ENCODE data around the gene SYCE3.
"Not testable (repeated sequence)": the region's sequence is repeated elsewhere in the genome, so short reads cannot be mapped to it uniquely, and the experiment has no call there.

SYCE3 gene, protein sequence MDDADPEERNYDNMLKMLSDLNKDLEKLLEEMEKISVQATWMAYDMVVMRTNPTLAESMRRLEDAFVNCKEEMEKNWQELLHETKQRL

DNA sequence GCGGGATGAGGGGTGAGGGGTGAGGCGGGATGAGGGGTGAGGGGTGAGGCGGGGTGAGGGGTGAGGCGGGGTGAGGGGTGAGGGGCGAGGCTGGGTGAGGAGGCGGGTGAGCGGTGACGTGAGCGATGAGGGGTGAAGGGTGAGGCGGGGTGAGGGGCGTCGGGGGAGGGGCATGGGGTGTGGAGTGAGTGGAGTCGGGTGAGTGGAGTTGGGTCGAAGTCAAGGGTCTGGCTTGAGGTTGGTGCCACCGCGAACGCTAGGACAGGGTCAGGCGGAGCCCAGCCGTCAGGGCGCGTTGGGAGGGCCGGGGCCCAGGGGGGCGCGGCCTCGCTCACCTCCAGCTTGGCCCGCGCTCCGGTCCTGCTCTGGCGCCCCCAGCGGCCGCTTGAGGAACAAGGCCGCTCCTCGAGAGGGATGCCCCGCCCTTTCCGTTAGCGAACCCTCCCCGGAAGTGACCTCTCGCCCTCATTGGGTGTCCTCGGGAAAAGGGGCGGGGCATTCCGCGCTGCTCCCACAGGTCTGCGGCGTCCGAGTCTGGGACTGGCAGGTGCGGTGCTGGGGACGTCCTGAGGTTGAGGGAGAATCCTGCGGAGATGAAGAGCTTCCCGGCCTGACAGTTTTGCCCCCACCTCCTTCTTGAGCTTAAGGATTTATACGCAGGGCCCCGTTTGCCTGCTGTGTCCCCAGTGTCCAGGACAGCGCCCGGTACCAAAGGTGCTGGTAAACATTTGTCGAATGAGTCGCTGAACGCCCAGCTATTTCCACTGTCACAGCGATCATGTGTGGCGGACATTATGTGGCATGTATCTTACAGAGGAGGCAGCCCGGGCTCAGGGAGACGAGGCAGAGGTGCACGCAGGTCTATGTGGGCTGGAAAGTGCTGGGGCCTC lies at the start of gene SYCE3:
Gene SYCE3, minus strand, starts transcription at position 397 of the 890 bp plus-strand sequence. CDS start 6,514 bp downstream, outside the sequence.
- peak; percentile 69 for DNase-seq (ENCODE audit: low read depth)

DNA sequence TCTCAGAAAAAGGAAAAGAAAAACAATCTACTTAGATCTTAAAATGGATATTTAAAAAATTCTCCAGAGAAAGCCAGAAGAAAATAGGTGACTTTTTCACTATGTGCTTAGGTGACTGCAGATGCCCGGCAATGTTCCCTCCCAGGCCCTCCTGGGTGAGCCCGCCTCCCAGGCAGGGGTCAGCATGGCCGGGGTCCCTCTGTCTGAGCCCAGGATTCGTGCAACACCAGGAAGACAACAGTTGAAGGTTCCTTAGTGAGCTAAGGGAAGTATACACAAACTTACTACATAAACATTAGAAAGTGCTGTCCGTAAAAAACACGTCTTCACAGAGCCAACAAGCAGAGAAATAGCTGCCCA lies 49.4 kb upstream of the SYCE3 start:
- no peak for DNase-seq (ENCODE audit: low read depth)

DNA sequence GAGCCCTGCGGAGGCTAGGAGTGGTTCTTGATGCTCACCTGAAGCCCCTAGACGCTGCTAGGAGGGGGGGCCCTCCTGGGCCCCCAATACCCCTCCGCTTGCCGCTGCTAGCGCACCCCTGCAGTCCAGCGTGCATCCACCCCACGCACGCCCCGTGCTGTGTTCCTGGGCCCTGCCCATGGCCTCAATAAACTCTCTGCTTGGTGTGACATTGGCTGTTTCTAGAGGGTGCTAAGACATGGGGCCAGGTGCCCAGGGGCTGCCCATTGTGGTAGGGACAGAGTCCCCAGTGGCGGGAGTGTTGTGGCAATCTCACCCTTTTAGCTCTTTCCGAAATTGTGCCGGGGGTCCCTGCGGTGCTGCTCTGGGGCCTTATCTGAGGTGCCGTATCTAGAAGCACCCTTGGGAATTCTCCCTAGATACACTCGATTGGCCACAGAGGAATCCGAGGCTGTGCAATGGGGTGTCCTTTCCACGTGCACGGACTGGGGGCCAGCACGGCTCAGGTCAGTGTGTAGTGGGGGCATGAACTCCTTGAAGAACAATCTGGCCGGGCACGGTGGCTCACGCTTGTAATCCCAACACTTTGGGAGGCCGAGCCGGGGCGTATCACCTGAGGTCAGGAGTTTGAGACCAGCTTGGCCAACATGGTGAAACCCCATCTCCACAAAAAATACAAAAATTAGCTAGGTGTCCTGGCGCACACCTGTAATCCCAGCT lies 48.8 kb upstream of the SYCE3 start:
- DNase-seq (ENCODE audit: low read depth), result no peak

DNA sequence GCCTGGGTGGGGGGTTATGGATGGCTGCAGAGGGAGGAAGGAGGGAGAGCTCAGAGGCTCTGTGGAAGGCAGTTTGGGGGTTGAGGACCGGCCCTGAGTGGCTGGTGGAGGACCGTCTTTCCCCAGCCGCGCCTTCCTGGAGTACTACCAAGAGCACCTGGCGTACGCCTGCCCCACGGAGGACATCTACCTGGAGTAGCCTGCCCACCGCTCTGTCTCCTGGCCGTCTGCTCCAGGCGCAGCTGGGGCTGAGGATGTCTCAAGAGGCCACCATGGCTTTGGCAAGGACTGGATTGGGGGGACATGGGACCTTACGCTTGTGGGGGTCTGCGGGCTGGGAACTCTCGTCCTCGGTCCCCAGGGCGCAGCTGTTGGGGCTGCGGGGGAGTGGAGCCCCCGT lies 47.9 kb upstream of the SYCE3 start:
- no peak for DNase-seq (ENCODE audit: low read depth)

DNA sequence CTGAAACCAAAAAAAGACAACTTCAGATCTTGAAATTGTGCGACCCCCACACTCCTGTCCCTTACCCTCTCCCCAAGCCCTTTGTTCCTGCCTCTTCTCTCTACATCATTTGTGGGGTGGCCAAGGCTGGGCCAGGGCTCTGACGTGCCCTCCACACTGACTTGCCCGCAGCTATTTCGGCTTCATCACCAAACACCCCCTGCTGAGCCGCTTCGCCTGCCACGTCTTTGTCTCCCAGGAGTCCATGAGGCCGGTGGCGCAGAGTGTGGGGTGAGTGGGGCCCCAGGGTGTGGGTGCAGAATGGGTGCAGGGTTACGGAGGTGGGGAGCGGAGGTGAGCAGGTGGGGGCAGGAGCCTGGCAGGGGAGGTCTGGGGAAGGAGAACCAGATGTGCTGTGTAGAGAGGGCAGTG lies 47.3 kb upstream of the SYCE3 start:
- no peak for DNase-seq (ENCODE audit: low read depth)

DNA sequence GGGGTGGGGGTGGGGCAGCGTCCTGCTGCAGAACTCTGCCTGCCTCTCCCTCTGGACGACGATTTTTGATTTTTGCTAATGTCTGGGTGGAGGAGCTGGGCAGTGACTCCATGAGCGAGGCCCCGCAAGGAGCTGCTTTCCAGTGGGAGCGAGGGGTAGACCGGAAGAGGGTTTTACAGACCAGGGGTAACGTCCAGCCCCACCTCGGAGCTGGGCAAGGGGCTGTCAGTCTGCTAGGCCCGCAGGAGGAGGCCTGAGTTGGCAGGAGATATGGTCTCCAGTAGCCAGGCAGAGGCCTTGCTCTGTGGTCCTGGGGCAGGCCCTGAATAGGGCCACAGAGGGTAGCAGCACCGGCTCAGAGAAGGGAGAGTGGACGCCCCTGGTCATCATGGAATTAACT lies 46.9 kb upstream of the SYCE3 start:
- DNase-seq (ENCODE audit: low read depth), result no peak

DNA sequence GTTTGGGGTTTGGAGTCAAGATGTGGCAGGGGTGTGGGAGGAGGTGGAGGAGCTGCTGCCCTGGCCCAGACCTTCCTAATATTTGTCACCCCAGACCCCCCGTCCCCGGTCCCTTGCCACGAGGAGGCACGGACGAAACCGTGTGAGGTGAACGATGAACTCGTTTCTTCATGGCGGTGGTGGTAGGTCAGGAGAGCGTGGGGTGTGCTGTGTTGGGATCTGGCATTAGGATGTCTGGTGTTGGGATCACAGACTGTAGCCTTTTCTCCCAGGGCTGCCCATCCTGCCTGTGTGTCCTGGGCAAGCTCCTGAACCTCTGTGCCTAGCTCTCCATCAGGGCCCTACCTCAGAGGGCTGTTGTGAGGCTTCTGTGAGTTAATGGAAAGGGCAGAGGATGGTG lies 46.3 kb upstream of the SYCE3 start:
- DNase-seq (ENCODE audit: low read depth), result no peak

DNA sequence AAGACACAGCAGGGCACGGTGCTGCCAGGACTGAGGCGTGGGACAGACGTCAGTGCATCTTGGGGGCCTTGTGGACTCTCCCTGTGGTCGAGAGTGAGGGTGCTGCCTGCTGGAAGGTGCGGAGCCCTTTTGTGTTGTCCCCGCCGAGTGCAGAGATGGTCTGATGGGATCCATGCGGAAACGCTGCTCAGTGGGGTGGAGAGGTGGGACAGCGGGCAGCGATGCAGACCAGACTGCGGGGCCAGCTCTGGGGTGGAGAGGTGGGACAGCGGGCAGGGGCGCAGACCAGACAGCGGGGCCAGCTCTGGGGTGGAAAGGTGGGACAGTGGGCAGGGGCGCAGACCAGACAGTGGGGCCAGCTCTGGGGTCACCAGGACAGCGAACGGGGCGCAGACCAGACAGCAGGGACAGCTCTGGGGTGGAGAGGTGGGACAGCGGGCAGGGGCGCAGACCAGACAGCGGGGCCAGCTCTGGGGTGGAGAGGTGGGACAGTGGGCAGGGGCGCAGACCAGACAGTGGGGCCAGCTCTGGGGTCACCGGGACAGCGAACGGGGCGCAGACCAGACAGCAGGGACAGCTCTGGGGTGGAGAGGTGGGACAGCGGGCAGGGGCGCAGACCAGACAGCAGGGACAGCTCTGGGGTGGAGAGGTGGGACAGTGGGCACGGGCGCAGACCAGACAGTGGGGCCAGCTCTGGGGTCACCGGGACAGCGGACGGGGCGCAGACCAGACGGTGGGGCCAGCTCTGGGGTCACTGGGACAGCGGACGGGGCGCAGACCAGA lies 45.5 kb upstream of the SYCE3 start:
- not testable (repeated sequence) for DNase-seq (ENCODE audit: low read depth)

DNA sequence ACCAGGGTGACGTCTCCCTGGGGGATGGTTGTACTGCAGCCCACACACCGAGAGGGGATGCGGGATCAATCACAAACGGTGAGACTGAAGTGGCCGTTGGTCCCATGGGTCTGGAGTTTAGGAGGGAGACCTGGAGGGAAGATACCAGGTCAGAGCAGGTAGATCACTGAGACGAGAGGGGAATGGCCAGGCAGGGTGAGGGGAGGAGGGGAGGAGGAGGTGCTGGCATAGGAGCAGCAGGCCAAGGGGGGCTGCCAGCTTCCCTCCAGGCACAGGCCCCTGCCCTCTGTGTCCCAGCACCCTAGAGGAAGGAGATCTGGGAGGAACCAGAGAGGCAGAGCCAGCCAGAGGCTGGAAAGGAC lies 44.9 kb upstream of the SYCE3 start:
- no peak for DNase-seq (ENCODE audit: low read depth)

DNA sequence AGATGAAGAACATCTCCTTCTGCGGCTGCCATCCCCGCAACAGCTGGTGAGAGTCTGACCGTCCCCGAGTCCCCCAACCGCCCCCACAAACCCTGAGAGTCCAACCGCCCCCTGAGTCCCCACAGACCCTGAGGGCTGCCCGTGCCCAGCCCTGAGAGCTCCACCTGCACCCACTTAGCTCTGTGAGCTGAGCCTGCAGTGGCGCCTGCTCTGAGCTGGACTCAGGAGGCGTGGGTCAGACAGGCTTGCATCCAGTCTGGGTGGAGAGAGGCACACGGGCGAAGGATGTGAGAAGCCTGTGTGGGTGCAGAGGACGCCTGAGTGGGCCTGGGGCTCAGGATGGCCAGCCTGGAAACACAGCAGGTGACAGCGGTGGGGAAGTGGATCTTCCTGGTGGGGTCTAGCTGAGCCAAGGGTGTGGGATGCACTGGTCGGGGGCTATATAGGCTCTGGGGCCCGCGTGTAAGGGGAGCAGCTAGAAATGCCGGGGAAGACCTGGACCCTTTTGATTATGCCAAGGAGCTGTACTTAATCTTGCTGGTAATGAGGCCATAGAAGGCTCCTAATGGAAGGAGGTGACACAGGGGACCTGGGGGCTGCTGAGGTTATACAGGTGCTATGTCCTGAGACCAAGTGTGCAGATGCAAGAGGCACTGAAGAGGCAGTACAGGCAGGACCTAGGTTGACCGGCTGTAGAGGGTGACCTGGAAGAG lies 44.4 kb upstream of the SYCE3 start:
- no peak for DNase-seq (ENCODE audit: low read depth)

DNA sequence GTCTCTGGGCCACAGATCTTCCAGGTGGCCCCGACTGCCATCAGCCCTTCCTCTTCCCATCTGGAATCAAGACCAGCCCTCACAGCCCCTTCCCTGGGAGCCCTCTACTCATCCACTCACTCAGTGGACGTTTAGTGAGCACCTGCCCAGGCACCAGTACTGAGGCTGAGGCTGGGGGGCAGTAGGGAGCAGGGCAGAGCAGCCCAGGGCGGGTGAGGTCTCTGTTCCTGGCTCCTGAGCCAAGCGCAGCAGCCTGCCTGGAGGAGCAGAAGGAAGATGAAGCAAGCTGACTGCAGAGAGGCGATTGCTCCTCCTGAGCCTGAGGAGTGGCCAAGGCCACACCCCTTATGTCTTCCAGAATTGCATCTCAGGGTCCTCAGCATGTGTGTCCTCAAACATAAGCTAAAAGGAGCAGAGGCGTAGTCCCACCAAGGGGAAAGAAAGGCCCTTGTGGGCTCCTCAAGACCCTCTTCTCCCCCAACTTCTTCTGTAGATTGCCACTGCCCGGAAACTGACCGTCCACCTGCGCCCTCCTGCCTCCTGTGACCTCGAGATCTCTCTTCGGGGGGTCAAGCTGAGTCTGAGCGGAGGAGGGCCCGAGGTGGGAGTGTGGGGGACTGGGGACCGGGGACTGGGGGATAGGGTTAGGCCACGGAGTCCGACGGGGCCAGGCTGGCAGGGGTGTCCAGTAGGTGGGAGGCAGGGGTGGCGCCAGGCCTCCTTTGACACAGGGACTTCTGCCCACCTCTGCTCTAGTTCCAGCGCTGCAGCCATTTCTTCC lies 43.6 kb upstream of the SYCE3 start:
- no peak for DNase-seq (ENCODE audit: low read depth)

DNA sequence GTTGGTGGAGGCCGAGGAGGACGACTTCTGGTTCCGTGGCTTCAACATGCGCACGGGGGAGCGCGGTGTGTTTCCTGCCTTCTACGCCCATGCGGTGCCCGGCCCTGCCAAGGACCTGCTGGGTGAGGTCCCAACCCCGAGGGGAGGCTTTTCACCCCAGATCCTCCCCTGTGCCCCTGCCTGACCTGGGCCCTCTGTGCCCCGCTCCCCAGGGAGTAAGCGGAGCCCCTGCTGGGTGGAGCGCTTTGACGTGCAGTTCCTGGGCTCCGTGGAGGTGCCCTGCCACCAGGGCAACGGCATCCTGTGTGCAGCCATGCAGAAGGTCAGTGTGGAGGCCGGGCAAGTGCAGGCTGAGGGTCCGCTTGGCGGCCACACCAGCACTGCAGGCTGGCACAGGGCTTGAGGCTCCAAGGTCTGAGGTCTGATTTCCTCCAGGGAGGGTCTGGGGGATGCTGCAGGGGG lies 42.9 kb upstream of the SYCE3 start:
- DNase-seq (ENCODE audit: low read depth), result no peak

DNA sequence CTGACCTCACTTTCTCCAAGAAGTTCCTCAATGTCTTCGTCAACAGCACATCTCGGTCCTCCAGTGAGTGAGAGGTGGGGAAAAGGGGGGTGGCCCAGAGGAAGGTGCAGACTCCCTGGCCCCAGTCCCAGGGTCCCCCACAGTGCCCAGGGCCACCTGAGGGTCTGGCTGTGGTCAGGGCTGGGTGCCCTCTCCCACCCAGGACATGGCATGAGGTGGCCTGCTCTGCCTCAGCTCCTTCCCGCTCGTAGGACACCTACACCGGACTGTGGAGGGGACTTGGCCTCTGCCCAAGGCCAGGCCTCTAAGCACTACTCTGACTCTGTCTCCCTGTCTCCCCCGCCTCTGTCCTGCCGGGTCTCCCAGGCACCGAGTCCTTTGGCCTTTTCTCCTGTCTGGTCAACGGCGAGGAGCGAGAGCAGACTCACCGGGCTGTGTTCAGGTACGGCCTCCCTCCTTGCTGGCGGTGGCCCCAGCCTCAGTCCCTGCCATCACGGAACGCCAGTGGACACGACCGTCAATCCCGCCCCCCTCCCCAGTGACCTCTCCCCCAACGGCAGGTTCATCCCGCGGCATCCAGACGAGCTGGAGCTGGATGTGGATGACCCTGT lies 42.4 kb upstream of the SYCE3 start:
- no peak for DNase-seq (ENCODE audit: low read depth)

DNA sequence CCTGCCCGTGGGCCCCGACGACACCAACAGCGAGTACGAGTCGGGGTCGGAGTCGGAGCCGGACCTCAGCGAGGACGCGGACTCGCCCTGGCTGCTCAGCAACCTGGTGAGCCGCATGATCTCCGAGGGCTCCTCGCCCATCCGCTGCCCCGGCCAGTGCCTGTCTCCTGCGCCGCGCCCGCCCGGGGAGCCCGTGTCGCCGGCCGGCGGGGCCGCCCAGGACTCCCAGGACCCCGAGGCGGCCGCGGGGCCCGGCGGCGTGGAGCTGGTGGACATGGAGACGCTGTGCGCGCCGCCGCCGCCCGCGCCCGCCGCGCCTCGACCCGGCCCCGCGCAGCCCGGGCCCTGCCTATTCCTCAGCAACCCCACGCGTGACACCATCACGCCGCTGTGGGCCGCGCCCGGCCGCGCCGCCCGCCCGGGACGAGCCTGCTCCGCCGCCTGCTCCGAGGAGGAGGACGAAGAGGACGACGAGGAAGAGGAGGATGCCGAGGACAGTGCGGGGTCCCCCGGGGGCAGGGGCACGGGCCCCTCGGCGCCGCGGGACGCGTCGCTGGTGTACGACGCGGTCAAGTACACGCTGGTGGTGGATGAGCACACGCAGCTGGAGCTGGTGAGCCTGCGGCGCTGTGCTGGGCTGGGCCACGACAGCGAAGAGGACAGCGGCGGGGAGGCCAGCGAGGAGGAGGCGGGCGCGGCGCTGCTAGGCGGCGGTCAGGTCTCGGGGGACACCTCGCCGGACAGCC lies 41.7 kb upstream of the SYCE3 start:
- no peak for DNase-seq (ENCODE audit: low read depth)

DNA sequence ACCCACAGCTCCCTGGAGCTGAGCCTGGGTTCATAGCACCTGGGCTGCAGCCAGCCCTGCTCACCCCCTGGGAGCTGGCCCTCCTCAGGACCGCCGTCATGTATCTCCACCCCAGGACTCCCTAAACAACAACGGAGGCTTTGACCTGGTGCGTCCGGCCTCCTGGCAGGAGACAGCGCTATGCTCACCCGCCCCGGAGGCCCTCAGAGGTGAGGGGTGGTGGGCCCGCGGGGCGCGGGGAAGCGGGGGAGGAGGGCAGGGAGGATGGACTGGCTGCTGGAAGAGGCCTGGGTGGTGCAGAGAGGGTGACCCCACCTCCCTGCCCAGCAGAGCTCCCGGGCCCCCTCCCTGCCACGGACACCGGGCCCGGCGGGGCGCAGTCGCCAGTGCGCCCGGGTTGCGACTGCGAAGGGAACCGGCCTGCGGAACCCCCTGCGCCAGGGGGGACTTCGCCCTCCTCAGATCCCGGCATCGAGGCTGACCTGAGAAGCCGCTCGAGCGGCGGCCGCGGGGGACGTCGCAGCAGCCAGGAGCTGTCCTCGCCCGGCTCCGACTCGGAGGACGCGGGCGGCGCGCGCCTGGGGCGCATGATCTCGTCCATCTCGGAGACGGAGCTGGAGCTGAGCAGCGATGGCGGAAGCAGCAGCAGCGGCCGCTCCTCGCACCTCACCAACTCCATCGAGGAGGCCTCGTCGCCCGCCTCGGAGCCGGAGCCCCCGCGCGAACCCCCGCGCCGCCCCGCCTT lies 41.0 kb upstream of the SYCE3 start:
- no peak for DNase-seq (ENCODE audit: low read depth)

DNA sequence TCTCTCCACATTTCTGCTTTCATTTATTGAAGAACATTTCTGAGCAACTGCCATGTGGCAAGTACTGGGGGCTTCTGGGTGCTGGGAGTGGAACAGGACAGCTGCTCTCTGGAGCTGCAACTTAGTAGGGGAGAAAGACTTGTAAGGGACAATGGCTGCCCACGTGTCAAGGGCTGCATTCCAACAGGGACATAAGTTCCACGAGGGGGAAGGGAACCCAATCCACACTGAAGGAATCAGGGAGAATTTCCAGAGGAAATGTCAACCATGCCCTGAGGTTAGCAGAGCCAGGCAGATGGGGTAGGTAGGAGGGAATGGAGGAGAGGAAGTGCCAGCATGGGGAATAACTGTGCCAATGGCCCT lies 39.6 kb upstream of the SYCE3 start:
- no peak for DNase-seq (ENCODE audit: low read depth)

DNA sequence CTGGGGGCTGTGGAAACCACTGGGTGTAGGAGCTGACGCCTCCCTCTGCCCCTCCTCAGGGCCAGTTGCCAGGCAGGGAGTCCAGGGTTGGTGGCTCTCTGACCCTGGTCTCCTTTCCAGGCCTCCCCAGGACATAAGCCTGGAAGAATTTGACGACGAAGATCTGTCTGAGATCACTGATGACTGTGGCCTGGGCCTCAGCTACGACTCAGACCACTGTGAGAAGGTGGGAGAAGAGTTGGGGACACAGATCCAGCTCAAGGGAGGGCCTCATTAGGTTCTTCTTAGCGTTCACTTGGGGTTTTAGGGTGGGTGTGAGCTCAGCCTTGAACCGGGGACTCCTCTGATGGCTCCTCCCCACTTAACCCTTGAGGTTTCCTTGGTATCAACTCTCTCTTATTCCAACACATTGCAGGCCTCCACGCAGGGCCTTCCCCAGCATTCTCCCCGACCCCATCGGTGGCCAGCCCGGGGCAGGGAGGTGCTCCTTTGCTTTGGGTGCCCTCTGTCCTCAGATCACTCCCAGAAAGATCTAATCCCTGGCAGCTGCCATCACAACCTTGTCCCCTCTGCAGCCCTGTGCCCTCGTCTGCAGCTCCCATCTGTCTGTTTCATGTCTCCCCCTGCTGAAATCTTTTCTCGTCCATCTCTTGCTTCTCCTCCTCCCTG lies 39.1 kb upstream of the SYCE3 start:
- DNase-seq (ENCODE audit: low read depth), result no peak

DNA sequence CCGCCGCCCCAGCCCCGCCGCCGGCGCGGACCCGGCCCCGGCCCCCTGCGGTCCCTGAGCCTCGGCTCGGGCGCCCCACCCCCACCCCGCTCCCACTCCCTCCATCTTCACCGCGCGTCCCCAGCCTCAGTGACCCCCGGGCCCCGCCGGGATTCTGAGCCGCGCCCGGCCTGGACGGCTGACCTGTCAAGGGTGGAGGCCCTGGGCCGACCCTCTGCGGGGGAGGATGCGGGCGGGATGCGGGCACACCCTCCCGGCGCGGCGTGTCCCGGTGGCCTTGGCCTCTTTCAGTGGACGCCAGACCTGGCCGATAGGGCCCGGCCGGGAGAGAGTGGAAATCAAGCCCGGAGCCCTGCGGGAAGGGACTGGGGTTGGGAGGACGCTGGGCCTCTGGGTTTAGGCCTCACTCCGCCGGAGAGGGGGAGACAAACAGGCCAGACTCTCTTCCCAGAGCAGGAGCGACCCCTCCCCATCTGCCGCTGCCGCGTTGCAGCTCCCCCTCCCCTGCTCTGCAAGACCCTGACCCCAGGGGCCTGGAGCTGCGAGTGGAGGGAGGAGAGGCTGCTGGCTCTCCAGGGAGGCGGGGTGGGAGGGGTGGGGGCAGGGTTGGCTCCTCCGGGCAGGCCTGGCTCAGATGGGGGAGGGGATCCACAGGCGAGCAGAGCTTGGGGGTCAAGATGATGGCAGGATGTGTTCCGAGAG lies 38.4 kb upstream of the SYCE3 start:
- no peak for DNase-seq (ENCODE audit: low read depth)

All from HS-5 (cell line).